GM10847 (cell line): ENCODE results near the gene YWHAG.

ENCODE experiments used
- POLR2A ChIP-seq: IDR thresholded peaks from 2 replicates; pipeline ENCODE4 v1.6.1; 2011; ENCODE audit not compliant: insufficient read length; ENCODE audit errors: extremely low read depth

The YWHAG gene

GRCh38 chr7:76293407-76293901 is 65.3 kb downstream of the YWHAG start:
- TF ChIP-seq POLR2A = no peak

GRCh38 chr7:76292213-76292573 is 66.6 kb downstream of the YWHAG start:
- no peak for TF ChIP-seq POLR2A

- no peak for TF ChIP-seq POLR2A
These were observed 67.2 kb downstream of the YWHAG start for GRCh38 chr7:76291351-76292212.

- no peak for TF ChIP-seq POLR2A
These were observed 71.9 kb downstream of the YWHAG start for GRCh38 chr7:76286842-76287403.

GRCh38 chr7:76285604-76286374 is 73.0 kb downstream of the YWHAG start:
- TF ChIP-seq POLR2A = no peak

- no peak for TF ChIP-seq POLR2A
These were observed 75.3 kb downstream of the YWHAG start for GRCh38 chr7:76283254-76284159.

- TF ChIP-seq POLR2A = no peak
These were observed 76.2 kb downstream of the YWHAG start for GRCh38 chr7:76282344-76283253.

- no peak for TF ChIP-seq POLR2A
These were observed 77.0 kb downstream of the YWHAG start for GRCh38 chr7:76281706-76282343.

GRCh38 chr7:76281006-76281705 is 77.6 kb downstream of the YWHAG start:
- TF ChIP-seq POLR2A = no peak

GRCh38 chr7:76280408-76280807 is 78.4 kb downstream of the YWHAG start:
- TF ChIP-seq POLR2A = no peak

GRCh38 chr7:76278540-76278939 is 80.3 kb downstream of the YWHAG start:
- TF ChIP-seq POLR2A = no peak
